Upper lobe of right lung (tissue), 1 donor: ENCODE data around the gene KCNMA1. TPM values are rescaled to one million over a fixed set of nuclear protein-coding genes. Genes with fewer than 3 reads are reported as not detected.

Experiments
- ATAC-seq: fragments of 200-7000 bp; cut with Tn5 transposase; one replicate; pipeline ENCODE4 v1.9.1; 2020; ENCODE audit warnings: mild to moderate bottlenecking, moderate library complexity
- DNase-seq: peaks from one replicate; pipeline ENCODE4 v3.0.0-alpha.2; 2020
- H3K27ac ChIP-seq: fragments of 200-600 bp; one replicate; pipeline ENCODE4 v1.8.0; 2022
- H3K27me3 ChIP-seq: fragments of 200-600 bp; one replicate; pipeline ENCODE4 v1.8.0; 2022; ENCODE audit warnings: mild to moderate bottlenecking
- H3K36me3 ChIP-seq: fragments of 200-600 bp; one replicate; pipeline ENCODE4 v1.8.0; 2022
- H3K4me1 ChIP-seq: fragments of 200-600 bp; one replicate; pipeline ENCODE4 v1.8.0; 2022
- H3K4me3 ChIP-seq: fragments of 200-600 bp; one replicate; pipeline ENCODE4 v1.8.0; 2022; ENCODE audit warnings: mild to moderate bottlenecking
- H3K9me3 ChIP-seq: fragments of 200-600 bp; one replicate; pipeline ENCODE4 v1.8.0; 2022
- intact Hi-C: fragments of 100-400 bp; cut with DNase I; formaldehyde crosslinking; loops from one replicate; pipeline ENCODE4 v1.11.0; 2022
- total RNA-seq: library from RNA; stranded (reverse); fragmentation: NEBNext Ultra II Directional; extraction: Animal tissue kit (Norgen Biotek cat#: 25700); gene quantifications from one replicate; pipeline ENCODE4 v1.2.1, GENCODE V29; 2021
- TF ChIP-seq, protein P1 (sequence below): fragments of 200-600 bp; IDR thresholded peaks from one replicate; pipeline ENCODE4 v1.8.0; 2022; ENCODE audit warnings: antibody characterized with exemption
- donor health status: DM: no; HTN: yes; CAD: no; lungs with severe emphysema.

Gene KCNMA1
- total RNA-seq, 1 donor from 2014 or later = 26.3 TPM

DNA sequence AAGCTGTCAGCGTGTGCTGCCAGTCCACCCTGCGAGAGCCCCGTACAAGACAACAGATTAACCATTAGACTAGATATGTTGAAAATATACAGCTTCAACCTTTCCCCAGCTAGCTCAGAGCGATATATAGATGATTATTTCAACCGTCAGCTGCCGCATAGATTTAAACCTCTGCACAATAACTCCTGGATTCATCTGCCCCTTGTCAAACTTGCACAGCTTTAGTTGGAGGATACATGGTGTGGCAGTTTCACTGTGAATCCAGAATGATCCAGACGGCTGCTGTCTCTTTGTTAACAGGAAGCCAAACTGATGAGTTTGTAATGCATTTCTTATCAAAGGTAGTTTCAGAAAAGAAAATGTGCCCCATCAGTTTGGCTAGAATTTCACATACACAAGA lies 659.7 kb downstream of the KCNMA1 start:
- no peaks in the 10 kb centered on the region for H3K9me3 ChIP-seq
- intact Hi-C loops = no loop called here
- H3K4me3 ChIP-seq = no peak overlapping the region
- H3K4me1 ChIP-seq = no peaks in the 10 kb centered on the region
- H3K27me3 ChIP-seq = no peaks in the 10 kb centered on the region
- H3K27ac ChIP-seq = no peak overlapping the region
- no peak for ATAC-seq
- DNase-seq = no peak
- H3K36me3 ChIP-seq = no peaks in the 10 kb centered on the region
- TF ChIP-seq, protein P1, sequence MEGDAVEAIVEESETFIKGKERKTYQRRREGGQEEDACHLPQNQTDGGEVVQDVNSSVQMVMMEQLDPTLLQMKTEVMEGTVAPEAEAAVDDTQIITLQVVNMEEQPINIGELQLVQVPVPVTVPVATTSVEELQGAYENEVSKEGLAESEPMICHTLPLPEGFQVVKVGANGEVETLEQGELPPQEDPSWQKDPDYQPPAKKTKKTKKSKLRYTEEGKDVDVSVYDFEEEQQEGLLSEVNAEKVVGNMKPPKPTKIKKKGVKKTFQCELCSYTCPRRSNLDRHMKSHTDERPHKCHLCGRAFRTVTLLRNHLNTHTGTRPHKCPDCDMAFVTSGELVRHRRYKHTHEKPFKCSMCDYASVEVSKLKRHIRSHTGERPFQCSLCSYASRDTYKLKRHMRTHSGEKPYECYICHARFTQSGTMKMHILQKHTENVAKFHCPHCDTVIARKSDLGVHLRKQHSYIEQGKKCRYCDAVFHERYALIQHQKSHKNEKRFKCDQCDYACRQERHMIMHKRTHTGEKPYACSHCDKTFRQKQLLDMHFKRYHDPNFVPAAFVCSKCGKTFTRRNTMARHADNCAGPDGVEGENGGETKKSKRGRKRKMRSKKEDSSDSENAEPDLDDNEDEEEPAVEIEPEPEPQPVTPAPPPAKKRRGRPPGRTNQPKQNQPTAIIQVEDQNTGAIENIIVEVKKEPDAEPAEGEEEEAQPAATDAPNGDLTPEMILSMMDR = no peak

DNA sequence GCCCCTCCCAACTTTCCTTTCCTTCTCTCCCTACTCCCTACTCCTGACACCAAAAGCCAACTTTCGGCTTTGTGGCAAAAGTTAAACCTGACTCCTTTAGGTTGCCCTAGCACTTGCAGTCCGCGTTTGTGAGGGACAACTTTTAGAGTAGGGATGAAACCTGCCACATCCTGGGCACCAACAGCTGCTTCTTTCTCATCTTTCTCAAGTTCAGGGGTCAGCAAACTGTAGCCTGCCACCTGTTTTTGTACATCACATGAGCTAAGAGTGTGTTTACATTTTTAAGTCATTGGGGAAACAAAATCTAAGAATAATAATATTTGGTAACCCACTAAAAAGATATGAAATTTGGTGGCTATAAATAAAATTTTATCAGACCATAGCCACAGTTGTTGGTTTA lies 660.6 kb downstream of the KCNMA1 start:
- intact Hi-C loops = no loop called here
- Histone ChIP-seq H3K4me1 (no peaks in the 10 kb centered on the region), H3K36me3 (no peaks in the 10 kb centered on the region), H3K27me3 (no peaks in the 10 kb centered on the region), H3K27ac (no peak overlapping the region), H3K4me3 (no peak overlapping the region), H3K9me3 (no peaks in the 10 kb centered on the region)
- DNase-seq = no peak
- TF ChIP-seq, protein P1 = no peak
- no peak for ATAC-seq

DNA sequence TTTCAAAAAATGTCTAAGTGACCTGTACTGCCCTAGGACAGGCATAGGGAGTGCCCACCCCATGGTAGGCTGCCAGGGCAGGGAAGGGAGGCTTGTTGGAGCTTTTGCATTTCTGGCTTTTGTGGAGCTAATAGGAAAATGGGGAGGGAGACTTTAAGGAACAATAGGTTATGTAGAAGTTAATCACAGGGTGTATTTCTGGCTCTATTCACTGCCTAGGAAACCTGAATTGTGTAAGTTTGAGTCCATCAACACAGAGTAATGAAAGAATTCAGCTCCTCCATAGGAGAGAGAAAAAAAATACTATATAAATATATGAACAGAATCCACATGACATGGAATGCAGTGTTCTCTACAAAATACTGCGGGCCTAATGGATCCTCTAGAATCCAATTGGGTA lies 661.5 kb downstream of the KCNMA1 start:
- DNase-seq = no peak
- no peak overlapping the region for H3K4me3 ChIP-seq
- no peaks in the 10 kb centered on the region for H3K27me3 ChIP-seq
- no peaks in the 10 kb centered on the region for H3K9me3 ChIP-seq
- ATAC-seq = no peak
- TF ChIP-seq, protein P1 = no peak
- no peaks in the 10 kb centered on the region for H3K4me1 ChIP-seq
- intact Hi-C loops = no loop called here
- no peak overlapping the region for H3K27ac ChIP-seq
- H3K36me3 ChIP-seq = no peaks in the 10 kb centered on the region

DNA sequence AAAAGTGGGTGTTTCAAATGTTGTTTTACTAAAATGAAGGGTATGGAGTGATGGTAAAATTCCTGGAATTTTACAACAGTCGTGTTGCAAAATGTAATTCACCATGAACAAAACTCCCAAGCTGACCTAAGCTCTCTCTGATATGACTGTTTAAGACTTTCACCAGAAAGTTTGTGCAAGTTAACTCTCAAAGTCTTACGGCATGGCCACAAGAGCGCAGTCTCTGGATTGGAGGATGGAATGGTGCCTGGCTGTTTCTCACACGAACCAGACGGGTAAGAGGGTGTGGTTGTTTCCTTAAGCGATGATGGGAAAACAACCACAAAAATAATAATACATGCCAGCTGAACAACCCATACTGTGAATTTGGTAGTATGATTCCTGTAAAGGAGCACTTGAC lies 662.5 kb downstream of the KCNMA1 start:
- DNase-seq = no peak
- H3K36me3 ChIP-seq = no peaks in the 10 kb centered on the region
- no peaks in the 10 kb centered on the region for H3K27me3 ChIP-seq
- H3K4me1 ChIP-seq = no peaks in the 10 kb centered on the region
- H3K9me3 ChIP-seq = no peaks in the 10 kb centered on the region
- no peak for ATAC-seq
- TF ChIP-seq, protein P1 = no peak
- intact Hi-C loops = no loop called here
- no peak overlapping the region for H3K4me3 ChIP-seq
- no peak overlapping the region for H3K27ac ChIP-seq

DNA sequence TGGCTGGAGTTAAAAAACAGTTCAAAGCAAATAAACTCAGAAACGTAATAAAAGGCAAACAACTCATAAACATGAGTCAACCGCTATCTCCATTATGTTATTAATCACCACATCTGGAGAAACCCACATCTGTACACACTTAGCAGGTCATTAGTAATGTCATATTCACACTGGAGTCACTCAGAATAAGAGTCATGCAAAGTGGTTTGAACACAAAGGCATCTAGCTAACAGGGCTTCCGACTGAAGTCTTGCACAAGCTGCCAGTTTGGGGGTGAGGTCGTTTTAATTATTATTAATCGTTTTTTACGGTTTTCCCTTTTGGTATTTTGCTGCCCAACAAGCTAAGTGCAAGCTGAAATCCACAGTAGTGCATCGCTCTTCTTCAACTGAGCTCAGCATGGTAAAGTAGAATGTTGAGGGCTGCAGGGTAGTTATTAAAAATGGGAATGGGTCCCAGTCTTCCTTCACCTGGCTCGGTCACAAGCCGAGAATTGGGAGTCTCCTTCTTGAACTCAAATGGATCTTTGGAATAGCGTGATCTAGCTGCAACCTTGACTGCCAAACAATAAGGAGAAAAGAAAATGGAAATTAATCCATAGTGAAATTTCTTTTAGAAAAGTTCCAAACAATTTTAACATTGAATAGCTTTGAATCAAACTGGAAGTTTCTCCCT lies 663.5 kb downstream of the KCNMA1 start:
- Histone ChIP-seq H3K4me3 (no peak overlapping the region), H3K36me3 (no peaks in the 10 kb centered on the region), H3K27ac (no peak overlapping the region), H3K4me1 (no peaks in the 10 kb centered on the region), H3K27me3 (no peaks in the 10 kb centered on the region), H3K9me3 (no peaks in the 10 kb centered on the region)
- TF ChIP-seq, protein P1 = no peak
- intact Hi-C loops = no loop called here
- DNase-seq (no peak), ATAC-seq (no peak)
